GM18508 (cell line): Measurements from ENCODE around the gene UGT1A7.

Source experiments
- ATAC-seq: cut with Tn5 transposase; IDR thresholded peaks from one replicate; pipeline ENCODE4 v1.9.1; 2021; ENCODE audit warnings: moderate number of reproducible peaks; ENCODE audit not compliant: insufficient read depth, unreplicated experiment

Gene UGT1A7

GRCh38 chr2:233793465-233794127, 111.9 kb downstream of the UGT1A7 start:
- no peak for ATAC-seq

GRCh38 chr2:233794128-233794658, 112.5 kb downstream of the UGT1A7 start:
- no peak for ATAC-seq

GRCh38 chr2:233795735-233796171, 114.1 kb downstream of the UGT1A7 start:
- ATAC-seq: no peak

- ATAC-seq: no peak
Observed at GRCh38 chr2:233796254-233796653, 114.6 kb downstream of the UGT1A7 start.

- ATAC-seq: no peak
Observed at GRCh38 chr2:233798335-233799086, 116.8 kb downstream of the UGT1A7 start.

- no peak for ATAC-seq
Observed at GRCh38 chr2:233799087-233799665, 117.5 kb downstream of the UGT1A7 start.

- no peak for ATAC-seq
Observed at GRCh38 chr2:233799716-233800115, 118.0 kb downstream of the UGT1A7 start.

- no peak for ATAC-seq
Observed at GRCh38 chr2:233800208-233800607, 118.5 kb downstream of the UGT1A7 start.

GRCh38 chr2:233801357-233802131, 119.8 kb downstream of the UGT1A7 start:
- ATAC-seq: no peak

GRCh38 chr2:233802132-233802815, 120.6 kb downstream of the UGT1A7 start:
- ATAC-seq: no peak

- ATAC-seq: no peak
Observed at GRCh38 chr2:233803292-233803911, 121.7 kb downstream of the UGT1A7 start.

GRCh38 chr2:233803994-233804393, 122.3 kb downstream of the UGT1A7 start:
- ATAC-seq: no peak

DNA sequence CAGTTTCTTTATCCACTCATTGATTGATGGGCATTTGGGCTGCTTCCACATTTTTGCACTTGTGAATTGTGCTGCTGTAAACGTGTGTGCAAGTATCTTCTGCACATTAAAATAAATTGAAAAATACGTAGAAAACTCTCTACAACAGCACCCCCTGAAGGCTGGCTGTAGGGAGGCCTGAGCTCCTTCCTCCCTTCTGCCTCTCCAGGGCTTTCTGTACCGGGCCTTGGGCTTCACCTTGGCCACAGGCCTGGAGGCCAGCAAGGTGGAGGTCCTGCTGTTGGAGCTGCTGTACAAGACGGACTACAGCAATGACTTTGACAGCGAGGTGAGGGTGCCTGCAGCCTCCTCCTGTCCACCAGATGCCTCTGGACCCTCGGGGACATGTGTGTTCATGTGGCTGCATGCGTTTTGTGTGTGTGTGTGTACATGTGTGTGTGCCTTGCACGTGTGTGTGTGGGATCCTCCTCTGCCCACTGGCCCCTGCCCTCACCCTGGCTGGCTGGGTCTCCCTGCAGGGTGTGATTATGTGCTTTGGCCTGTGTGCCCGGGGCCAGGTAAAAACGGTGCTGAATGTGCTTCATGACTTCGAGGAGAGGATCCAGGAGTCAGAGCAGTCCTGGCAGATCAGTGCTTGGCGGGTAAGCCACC, 125.6 kb downstream of the UGT1A7 start:
- ATAC-seq: no peak

- ATAC-seq: no peak
Observed at GRCh38 chr2:233807966-233808935, 126.5 kb downstream of the UGT1A7 start.

- ATAC-seq: no peak
Observed at GRCh38 chr2:233810385-233810784, 128.7 kb downstream of the UGT1A7 start.

GRCh38 chr2:233811087-233811486, 129.4 kb downstream of the UGT1A7 start:
- ATAC-seq: no peak

GRCh38 chr2:233811732-233812131, 130.0 kb downstream of the UGT1A7 start:
- no peak for ATAC-seq
